Small intestine (tissue), 7 donors: ENCODE results near the gene EOGT. TPM values are rescaled to one million over a fixed set of nuclear protein-coding genes. Genes with fewer than 3 reads are reported as not detected.

ENCODE experiments used
- DNase-seq, 2 donors: peaks; one replicate each; pipeline versions ENCODE4 v3.0.0 to v3.0.0-alpha.2; 2013
- FAIRE-seq: peaks from 2 replicates; lab custom pipeline; 2012; peaks lifted over from hg19 to GRCh38; lab: Jason Lieb, UNC
- H3K27ac ChIP-seq, 3 donors: one replicate each; pipeline ENCODE4 v1.5.1; 2013; ENCODE audit warnings: low read length in 2 of 3, mild to moderate bottlenecking in 2 of 3, control low read depth in 1 of 3, inconsistent platforms in 1 of 3, low read depth in 1 of 3, moderate library complexity in 1 of 3
- H3K27me3 ChIP-seq, 3 donors: one replicate each; pipeline ENCODE4 v1.6.1; 2013; ENCODE audit warnings: low read length in 3 of 3, inconsistent platforms in 1 of 3; ENCODE audit not compliant: control insufficient read depth in 3 of 3, insufficient read depth in 3 of 3
- H3K36me3 ChIP-seq, 3 donors: one replicate each; pipeline ENCODE4 v1.6.1; 2013; ENCODE audit warnings: low read length in 3 of 3, inconsistent platforms in 1 of 3, low read depth in 1 of 3, mild to moderate bottlenecking in 1 of 3, moderate library complexity in 1 of 3; ENCODE audit not compliant: control insufficient read depth in 3 of 3, insufficient read depth in 2 of 3
- H3K4me1 ChIP-seq, 3 donors: one replicate each; pipeline ENCODE4 v1.6.1; 2013; ENCODE audit warnings: low read length in 2 of 3, inconsistent platforms in 1 of 3, low read depth in 1 of 3, mild to moderate bottlenecking in 1 of 3, moderate library complexity in 1 of 3; ENCODE audit not compliant: control insufficient read depth in 3 of 3, insufficient read depth in 2 of 3
- H3K4me3 ChIP-seq, 3 donors: one replicate each; pipeline ENCODE4 v1.5.1; 2013; ENCODE audit warnings: low read length in 3 of 3, control low read depth in 1 of 3, inconsistent platforms in 1 of 3, low read depth in 1 of 3, mild to moderate bottlenecking in 1 of 3, moderate library complexity in 1 of 3
- H3K9me3 ChIP-seq, 2 donors: one replicate each; pipeline ENCODE4 v1.6.1; 2013; ENCODE audit warnings: low read depth in 1 of 2, low read length in 1 of 2; ENCODE audit not compliant: control insufficient read depth in 2 of 2, insufficient read depth in 1 of 2
- WGBS, 3 donors: extraction: QIAGEN DNeasy Blood & Tissue Kit; methylation state at CpG; one replicate each; pipeline ENCODE4 v1.1.7; 2013; 5-methylcytosine and 5-hydroxymethylcytosine counted together
- polyA plus RNA-seq, 4 donors: library from polyadenylated mRNA; stranded (reverse) in 3 of 4; unstranded in 1 of 4; fragments of 200-250 nt in 3 of 4; fragments of 120-200 nt in 1 of 4; gene quantifications; one replicate each; pipeline versions ENCODE4 v1.2.1 to v1.2.3, GENCODE V29; 2013
- donor health status: healthy with polysubstance abuse.
- donor health status: control.
- donor health status: control.
- donor health status: Bipolar disorder and iron deficiency.
- donor health status: healthy.

Gene EOGT
- polyA plus RNA-seq, 4 donors: 5.4 to 10.8 (median 8.7) TPM

GRCh38 chr3:68986496-68987208, 26.8 kb downstream of the EOGT start:
- Histone ChIP-seq H3K4me3 (no peak overlapping the region), H3K27me3 (no peaks in the 10 kb centered on the region), H3K4me1 (no peaks in the 10 kb centered on the region), H3K36me3 (peaks cover 6 to 10% (median 8%) of the 10 kb centered on the region in 3 donors), H3K27ac (no peak overlapping the region), H3K9me3 (no peaks in the 10 kb centered on the region)
- DNase-seq (no peak), FAIRE-seq (no peak)
- WGBS, 3 donors: 94 to 96% (median 95%) methylated on average over 6 of the region's 6 CpGs

DNA sequence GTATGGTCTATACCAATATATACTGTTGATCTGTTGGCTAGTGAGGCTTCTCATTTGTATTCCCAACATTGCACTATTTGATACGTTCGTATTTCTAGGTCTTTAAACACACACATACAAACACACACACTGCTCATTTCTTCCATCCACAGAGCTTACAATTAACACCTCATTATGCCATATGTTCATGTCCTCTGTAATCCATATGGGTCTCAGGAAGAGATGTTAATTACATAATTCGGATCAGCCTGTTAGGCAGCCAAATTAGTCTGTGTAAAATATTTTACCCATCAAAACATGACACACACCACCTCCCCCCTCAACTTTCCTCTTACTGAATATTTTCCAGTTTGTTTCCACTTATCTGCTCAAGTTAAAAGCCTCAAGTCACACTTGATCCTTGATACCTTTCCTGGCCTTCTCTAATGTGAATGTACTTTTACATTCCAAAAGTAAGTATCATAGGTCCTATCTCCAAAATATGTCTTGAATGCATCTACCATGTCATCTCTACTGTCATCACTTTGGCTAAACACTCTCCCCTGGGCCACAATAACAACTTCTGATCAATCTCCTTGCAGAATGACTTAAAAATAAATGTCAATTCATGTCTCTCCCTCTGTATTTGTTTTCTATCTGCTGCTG, 28.2 kb downstream of the EOGT start:
- Histone ChIP-seq H3K27me3 (no peaks in the 10 kb centered on the region), H3K36me3 (peaks cover 11 to 15% (median 11%) of the 10 kb centered on the region in 3 donors), H3K4me3 (no peak overlapping the region), H3K9me3 (no peaks in the 10 kb centered on the region), H3K27ac (no peak overlapping the region), H3K4me1 (no peaks in the 10 kb centered on the region)
- no peak for FAIRE-seq
- WGBS, 3 donors: 57 to 83% (median 61%) methylated on average over 3 of the region's 3 CpGs
- DNase-seq: no peak

GRCh38 chr3:68984011-68984530, 29.4 kb downstream of the EOGT start:
- H3K27me3 ChIP-seq: no peaks in the 10 kb centered on the region
- peaks cover 11 to 17% (median 11%) of the 10 kb centered on the region in 3 donors for H3K36me3 ChIP-seq
- H3K4me1 ChIP-seq: no peaks in the 10 kb centered on the region
- DNase-seq: no peak
- 84 to 95% (median 90%) methylated on average over 5 of the region's 5 CpGs for WGBS, 3 donors
- no peaks in the 10 kb centered on the region for H3K9me3 ChIP-seq
- H3K27ac ChIP-seq: no peak overlapping the region
- H3K4me3 ChIP-seq: no peak overlapping the region
- no peak for FAIRE-seq

DNA sequence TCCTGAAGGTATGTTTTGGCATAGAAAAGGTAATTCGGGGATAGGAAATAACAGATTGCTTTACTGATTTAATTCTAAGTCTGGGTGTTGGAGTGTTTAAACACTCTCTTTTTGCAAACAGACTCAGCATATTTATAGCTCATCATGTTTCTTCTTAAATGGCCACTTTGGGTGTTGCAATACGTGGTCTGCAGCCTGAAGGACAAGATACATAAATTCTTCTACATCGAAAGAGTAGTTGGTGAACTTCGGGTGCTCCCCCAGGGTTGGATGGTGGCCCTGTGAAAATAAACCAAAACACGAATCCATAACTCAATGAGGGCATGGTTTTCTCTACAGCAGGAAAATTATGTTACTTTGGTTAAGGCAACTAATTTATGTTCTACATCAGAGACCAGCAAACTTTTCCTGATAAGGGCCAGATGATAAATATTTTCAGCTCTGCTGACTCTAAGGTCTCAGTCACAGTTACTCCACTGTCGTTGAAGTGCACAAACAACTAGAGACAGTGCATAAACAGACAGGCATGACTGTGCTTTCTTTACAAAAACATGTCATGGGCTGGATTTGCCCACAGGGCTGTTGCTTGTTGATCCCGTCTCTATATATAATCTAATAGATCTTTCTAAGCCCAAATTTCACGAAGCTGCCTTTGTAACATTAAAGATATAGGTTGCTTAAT, 35.9 kb downstream of the EOGT start:
- no peak for FAIRE-seq
- Histone ChIP-seq H3K4me1 (no peaks in the 10 kb centered on the region), H3K27ac (no peak overlapping the region), H3K9me3 (no peaks in the 10 kb centered on the region), H3K4me3 (no peak overlapping the region), H3K27me3 (no peaks in the 10 kb centered on the region), H3K36me3 (peaks cover 4 to 16% (median 10%) of the 10 kb centered on the region in 3 donors)
- no peak for DNase-seq
- 78 to 89% (median 89%) methylated on average over 8 of the region's 8 CpGs for WGBS, 3 donors

DNA sequence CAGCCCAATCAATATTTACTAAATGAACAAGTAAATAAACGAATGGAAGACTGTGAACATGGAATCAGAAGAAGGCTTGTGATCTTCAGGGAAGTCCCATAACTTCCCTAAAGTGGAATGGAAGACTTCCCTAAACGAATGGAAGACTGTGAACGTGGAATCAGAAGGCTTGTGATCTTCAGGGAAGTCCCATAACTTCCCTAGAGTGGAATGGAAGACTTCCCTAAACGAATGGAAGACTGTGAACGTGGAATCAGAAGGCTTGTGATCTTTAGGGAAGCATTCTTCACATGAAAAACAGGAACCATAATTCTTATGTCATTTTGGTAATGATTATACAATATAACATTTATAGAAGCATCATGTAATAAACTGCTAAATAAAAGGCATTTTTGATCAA, 38.8 kb downstream of the EOGT start:
- Histone ChIP-seq H3K36me3 (peaks cover 1 to 7% (median 5%) of the 10 kb centered on the region in 3 donors), H3K27ac (no peak overlapping the region), H3K4me3 (no peak overlapping the region), H3K9me3 (no peaks in the 10 kb centered on the region), H3K4me1 (no peaks in the 10 kb centered on the region), H3K27me3 (peaks cover 0 to 2% (median 0%) of the 10 kb centered on the region in 3 donors)
- no peak for DNase-seq
- no peak for FAIRE-seq
- WGBS, 3 donors: 78 to 85% (median 82%) methylated on average over 5 of the region's 5 CpGs

- DNase-seq (no peak), FAIRE-seq (no peak)
- Histone ChIP-seq H3K4me1 (no peaks in the 10 kb centered on the region), H3K36me3 (peaks cover 1 to 7% (median 2%) of the 10 kb centered on the region in 3 donors), H3K27me3 (peaks cover 0 to 2% (median 0%) of the 10 kb centered on the region in 3 donors), H3K27ac (no peak overlapping the region), H3K4me3 (no peak overlapping the region), H3K9me3 (no peaks in the 10 kb centered on the region)
- WGBS, 3 donors: 66 to 76% (median 67%) methylated on average over 7 of the region's 7 CpGs
Observed at GRCh38 chr3:68973639-68974038, 39.8 kb downstream of the EOGT start.

- Histone ChIP-seq H3K4me3 (no peak overlapping the region), H3K27ac (no peak overlapping the region), H3K4me1 (no peaks in the 10 kb centered on the region), H3K27me3 (peaks cover 0 to 7% (median 0%) of the 10 kb centered on the region in 3 donors), H3K36me3 (peaks cover 0 to 5% (median under 1%) of the 10 kb centered on the region in 3 donors), H3K9me3 (no peaks in the 10 kb centered on the region)
- DNase-seq: peak; percentile 29 to 56
- no peak for FAIRE-seq
- WGBS, 3 donors: 36 to 47% (median 42%) methylated on average over 11 of the region's 11 CpGs
Observed at GRCh38 chr3:68972358-68972979, 41.0 kb downstream of the EOGT start.

- FAIRE-seq: no peak
- WGBS, 3 donors: 93 to 96% (median 95%) methylated on average over 2 of the region's 2 CpGs
- Histone ChIP-seq H3K4me1 (no peaks in the 10 kb centered on the region), H3K36me3 (no peaks in the 10 kb centered on the region), H3K4me3 (no peak overlapping the region), H3K9me3 (no peaks in the 10 kb centered on the region), H3K27ac (no peak overlapping the region), H3K27me3 (peaks cover 0 to 4% (median 0%) of the 10 kb centered on the region in 3 donors)
- DNase-seq: no peak
Observed at GRCh38 chr3:68964694-68965093, 48.8 kb downstream of the EOGT start.
